ENCODE results near the gene LRWD1. TPM values are rescaled to one million over a fixed set of nuclear protein-coding genes. Genes with fewer than 3 reads are reported as not detected.

LRWD1 gene
- total and polyA plus RNA-seq, 2 of the 13 experiments (the other 11 are each of a cell fraction or from before 2014, with no cell fraction given) = 8.5 to 16.3 TPM

DNA sequence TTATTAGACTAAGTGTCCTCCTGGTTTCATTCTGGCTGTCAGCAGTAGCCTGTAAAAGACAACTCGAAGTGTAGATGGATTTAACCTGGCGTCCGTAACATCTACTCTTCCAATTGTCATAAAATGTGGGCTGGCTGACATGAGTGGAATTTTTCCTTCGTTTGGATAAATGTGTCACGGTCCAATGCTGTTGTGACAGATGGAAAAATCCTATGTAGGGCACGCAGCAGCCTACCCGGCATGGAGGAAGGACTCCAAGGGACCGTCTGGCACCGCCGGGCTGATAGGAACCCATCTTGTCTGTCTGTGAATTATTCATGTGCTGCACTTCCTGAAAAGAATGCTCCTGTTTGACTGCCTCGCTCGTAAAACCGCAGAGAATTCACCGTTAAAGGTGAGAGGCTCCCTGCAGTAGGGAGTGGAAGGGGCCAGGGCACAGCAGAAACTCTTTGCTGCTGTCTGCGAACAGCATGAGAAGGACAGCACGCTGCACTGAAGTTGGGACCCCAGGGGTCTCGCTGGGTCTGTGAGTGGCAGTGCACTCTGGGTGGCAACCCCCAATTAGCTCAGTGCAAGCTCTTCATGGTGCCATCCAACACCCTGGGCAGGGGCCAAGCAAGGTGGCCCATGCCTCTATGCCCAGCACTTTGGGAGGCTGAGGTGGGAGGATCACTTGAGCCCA is 33.0 kb upstream of the LRWD1 start (continued):
- TF ChIP-seq, protein P1, sequence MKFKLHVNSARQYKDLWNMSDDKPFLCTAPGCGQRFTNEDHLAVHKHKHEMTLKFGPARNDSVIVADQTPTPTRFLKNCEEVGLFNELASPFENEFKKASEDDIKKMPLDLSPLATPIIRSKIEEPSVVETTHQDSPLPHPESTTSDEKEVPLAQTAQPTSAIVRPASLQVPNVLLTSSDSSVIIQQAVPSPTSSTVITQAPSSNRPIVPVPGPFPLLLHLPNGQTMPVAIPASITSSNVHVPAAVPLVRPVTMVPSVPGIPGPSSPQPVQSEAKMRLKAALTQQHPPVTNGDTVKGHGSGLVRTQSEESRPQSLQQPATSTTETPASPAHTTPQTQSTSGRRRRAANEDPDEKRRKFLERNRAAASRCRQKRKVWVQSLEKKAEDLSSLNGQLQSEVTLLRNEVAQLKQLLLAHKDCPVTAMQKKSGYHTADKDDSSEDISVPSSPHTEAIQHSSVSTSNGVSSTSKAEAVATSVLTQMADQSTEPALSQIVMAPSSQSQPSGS (CRISPR knock-in tag; IDR thresholded peaks at IDR 0.05) = no peak
- TF ChIP-seq, protein P2, sequence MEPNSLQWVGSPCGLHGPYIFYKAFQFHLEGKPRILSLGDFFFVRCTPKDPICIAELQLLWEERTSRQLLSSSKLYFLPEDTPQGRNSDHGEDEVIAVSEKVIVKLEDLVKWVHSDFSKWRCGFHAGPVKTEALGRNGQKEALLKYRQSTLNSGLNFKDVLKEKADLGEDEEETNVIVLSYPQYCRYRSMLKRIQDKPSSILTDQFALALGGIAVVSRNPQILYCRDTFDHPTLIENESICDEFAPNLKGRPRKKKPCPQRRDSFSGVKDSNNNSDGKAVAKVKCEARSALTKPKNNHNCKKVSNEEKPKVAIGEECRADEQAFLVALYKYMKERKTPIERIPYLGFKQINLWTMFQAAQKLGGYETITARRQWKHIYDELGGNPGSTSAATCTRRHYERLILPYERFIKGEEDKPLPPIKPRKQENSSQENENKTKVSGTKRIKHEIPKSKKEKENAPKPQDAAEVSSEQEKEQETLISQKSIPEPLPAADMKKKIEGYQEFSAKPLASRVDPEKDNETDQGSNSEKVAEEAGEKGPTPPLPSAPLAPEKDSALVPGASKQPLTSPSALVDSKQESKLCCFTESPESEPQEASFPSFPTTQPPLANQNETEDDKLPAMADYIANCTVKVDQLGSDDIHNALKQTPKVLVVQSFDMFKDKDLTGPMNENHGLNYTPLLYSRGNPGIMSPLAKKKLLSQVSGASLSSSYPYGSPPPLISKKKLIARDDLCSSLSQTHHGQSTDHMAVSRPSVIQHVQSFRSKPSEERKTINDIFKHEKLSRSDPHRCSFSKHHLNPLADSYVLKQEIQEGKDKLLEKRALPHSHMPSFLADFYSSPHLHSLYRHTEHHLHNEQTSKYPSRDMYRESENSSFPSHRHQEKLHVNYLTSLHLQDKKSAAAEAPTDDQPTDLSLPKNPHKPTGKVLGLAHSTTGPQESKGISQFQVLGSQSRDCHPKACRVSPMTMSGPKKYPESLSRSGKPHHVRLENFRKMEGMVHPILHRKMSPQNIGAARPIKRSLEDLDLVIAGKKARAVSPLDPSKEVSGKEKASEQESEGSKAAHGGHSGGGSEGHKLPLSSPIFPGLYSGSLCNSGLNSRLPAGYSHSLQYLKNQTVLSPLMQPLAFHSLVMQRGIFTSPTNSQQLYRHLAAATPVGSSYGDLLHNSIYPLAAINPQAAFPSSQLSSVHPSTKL (CRISPR knock-in tag; IDR thresholded peaks at IDR 0.05) = no peak
- no peak for TF ChIP-seq ZNF329 (CRISPR knock-in tag; IDR thresholded peaks at IDR 0.05; ENCODE audit: low read depth)
- no peak for TF ChIP-seq MAFK (conservative IDR thresholded peaks at IDR 0.05 in 1 of 2, IDR thresholded peaks at IDR 0.05 in 1 of 2; ENCODE audit: low read length in 2 of 2)
- 0 out of 2 replicates have a peak, but pooled peaks have one; percentile 26 for TF ChIP-seq HNRNPL (IDR thresholded peaks at IDR 0.05; ENCODE audit: low read depth, low read length)
- TF ChIP-seq RBM22 (optimal IDR thresholded peaks at IDR 0.05; ENCODE audit: low read length) = no peak
- no peak for TF ChIP-seq HNRNPK (IDR thresholded peaks at IDR 0.05; ENCODE audit: low read depth, low read length, poor library complexity, severe bottlenecking)
- TF ChIP-seq, protein P3, sequence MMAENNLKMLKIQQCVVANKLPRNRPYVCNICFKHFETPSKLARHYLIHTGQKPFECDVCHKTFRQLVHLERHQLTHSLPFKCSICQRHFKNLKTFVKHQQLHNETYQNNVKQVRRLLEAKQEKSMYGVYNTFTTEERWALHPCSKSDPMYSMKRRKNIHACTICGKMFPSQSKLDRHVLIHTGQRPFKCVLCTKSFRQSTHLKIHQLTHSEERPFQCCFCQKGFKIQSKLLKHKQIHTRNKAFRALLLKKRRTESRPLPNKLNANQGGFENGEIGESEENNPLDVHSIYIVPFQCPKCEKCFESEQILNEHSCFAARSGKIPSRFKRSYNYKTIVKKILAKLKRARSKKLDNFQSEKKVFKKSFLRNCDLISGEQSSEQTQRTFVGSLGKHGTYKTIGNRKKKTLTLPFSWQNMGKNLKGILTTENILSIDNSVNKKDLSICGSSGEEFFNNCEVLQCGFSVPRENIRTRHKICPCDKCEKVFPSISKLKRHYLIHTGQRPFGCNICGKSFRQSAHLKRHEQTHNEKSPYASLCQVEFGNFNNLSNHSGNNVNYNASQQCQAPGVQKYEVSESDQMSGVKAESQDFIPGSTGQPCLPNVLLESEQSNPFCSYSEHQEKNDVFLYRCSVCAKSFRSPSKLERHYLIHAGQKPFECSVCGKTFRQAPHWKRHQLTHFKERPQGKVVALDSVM (CRISPR knock-in tag; IDR thresholded peaks at IDR 0.05) = peak; percentile 66; the same call in 1 of the 2 replicates
- TF ChIP-seq ISX (CRISPR knock-in tag; conservative IDR thresholded peaks at IDR 0.05) = no peak
- TF ChIP-seq, protein P4, sequence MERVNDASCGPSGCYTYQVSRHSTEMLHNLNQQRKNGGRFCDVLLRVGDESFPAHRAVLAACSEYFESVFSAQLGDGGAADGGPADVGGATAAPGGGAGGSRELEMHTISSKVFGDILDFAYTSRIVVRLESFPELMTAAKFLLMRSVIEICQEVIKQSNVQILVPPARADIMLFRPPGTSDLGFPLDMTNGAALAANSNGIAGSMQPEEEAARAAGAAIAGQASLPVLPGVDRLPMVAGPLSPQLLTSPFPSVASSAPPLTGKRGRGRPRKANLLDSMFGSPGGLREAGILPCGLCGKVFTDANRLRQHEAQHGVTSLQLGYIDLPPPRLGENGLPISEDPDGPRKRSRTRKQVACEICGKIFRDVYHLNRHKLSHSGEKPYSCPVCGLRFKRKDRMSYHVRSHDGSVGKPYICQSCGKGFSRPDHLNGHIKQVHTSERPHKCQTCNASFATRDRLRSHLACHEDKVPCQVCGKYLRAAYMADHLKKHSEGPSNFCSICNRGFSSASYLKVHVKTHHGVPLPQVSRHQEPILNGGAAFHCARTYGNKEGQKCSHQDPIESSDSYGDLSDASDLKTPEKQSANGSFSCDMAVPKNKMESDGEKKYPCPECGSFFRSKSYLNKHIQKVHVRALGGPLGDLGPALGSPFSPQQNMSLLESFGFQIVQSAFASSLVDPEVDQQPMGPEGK (CRISPR knock-in tag; IDR thresholded peaks at IDR 0.05) = no peak
- TF ChIP-seq ETV5 (CRISPR knock-in tag; IDR thresholded peaks at IDR 0.05; ENCODE audit: borderline replicate concordance) = peak; percentile 9; the same call in 1 of the 2 replicates
- TF ChIP-seq ZFP90 (CRISPR knock-in tag; IDR thresholded peaks at IDR 0.05; ENCODE audit: borderline replicate concordance) = no peak
- TF ChIP-seq, protein P5, sequence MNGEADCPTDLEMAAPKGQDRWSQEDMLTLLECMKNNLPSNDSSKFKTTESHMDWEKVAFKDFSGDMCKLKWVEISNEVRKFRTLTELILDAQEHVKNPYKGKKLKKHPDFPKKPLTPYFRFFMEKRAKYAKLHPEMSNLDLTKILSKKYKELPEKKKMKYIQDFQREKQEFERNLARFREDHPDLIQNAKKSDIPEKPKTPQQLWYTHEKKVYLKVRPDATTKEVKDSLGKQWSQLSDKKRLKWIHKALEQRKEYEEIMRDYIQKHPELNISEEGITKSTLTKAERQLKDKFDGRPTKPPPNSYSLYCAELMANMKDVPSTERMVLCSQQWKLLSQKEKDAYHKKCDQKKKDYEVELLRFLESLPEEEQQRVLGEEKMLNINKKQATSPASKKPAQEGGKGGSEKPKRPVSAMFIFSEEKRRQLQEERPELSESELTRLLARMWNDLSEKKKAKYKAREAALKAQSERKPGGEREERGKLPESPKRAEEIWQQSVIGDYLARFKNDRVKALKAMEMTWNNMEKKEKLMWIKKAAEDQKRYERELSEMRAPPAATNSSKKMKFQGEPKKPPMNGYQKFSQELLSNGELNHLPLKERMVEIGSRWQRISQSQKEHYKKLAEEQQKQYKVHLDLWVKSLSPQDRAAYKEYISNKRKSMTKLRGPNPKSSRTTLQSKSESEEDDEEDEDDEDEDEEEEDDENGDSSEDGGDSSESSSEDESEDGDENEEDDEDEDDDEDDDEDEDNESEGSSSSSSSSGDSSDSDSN (CRISPR knock-in tag; IDR thresholded peaks at IDR 0.05) = 0 out of 2 replicates have a peak, but pooled peaks have one; percentile 20
